BLaER1 treated with 17β-estradiol and CSF1 and Interleukin-3, amounts not matched to agents 10 nM and 100 nM (cell line): ENCODE measurements around the gene ERGIC2.

Experiments
- H3K27ac ChIP-seq, 11 experiments: shearing (Covaris generic); formaldehyde crosslinking; 2 replicates each; pipeline ENCODE4 v1.8.1; 2022
- H3K27me3 ChIP-seq, 11 experiments: shearing (Covaris generic); formaldehyde crosslinking; 2 replicates each; pipeline ENCODE4 v1.8.1; 2022
- H3K36me3 ChIP-seq, 11 experiments: shearing (Covaris generic); formaldehyde crosslinking; 2 replicates each; pipeline ENCODE4 v1.8.1; 2022
- H3K4me1 ChIP-seq, 10 experiments: shearing (Covaris generic); formaldehyde crosslinking; 2 replicates each; pipeline ENCODE4 v1.8.1; 2022
- H3K4me2 ChIP-seq, 11 experiments: shearing (Covaris generic); formaldehyde crosslinking; 2 replicates each; pipeline ENCODE4 v1.8.1; 2022
- H3K4me3 ChIP-seq, 10 experiments: shearing (Covaris generic); formaldehyde crosslinking; 2 replicates each; pipeline ENCODE4 v1.8.1; 2022
- H3K9ac ChIP-seq, 11 experiments: shearing (Covaris generic); formaldehyde crosslinking; 2 replicates each; pipeline ENCODE4 v1.8.1; 2022
- H3K9me3 ChIP-seq, 11 experiments: shearing (Covaris generic); formaldehyde crosslinking; replicated peaks in 1 of 11; 2 replicates each; pipeline ENCODE4 v1.8.1; 2022
- H4K20me1 ChIP-seq, 11 experiments: shearing (Covaris generic); formaldehyde crosslinking; 2 replicates each; pipeline ENCODE4 v1.8.1; 2022
- Cebpa-rat ChIP-seq, 11 experiments: shearing (Covaris generic); IDR thresholded peaks; 2 replicates each; pipeline ENCODE4 v1.8.1; 2022

Gene ERGIC2

DNA sequence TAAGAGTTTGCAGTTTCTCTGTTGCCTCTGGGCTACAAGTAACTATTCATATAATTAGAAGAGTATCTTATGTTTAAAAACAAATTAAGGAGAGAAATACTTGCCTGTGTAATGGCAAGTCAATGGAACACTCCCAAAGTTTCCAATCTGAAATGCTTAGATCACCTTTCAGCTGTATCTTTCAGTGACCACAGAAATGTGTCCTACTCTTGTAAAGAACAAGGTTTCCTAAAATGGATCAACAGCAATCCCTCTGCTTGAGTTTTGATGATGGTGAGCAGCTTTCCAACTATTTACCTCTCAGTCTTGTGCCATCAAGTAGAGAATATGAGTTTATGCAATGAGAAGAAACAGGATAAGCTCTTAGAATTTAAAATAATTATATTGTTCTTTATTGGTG is 92.9 kb downstream of the ERGIC2 start:
- no peaks in the 10 kb centered on the region for H4K20me1 ChIP-seq
- no peak overlapping the region for H3K4me3 ChIP-seq
- H3K4me1 ChIP-seq, result peaks cover 0 to 20% (median 5%) of the 10 kb centered on the region in 10 experiments; a peak in 7 of 20 replicates
- peaks cover 7 to 31% (median 19%) of the 10 kb centered on the region in 11 experiments; a peak in 19 of 22 replicates for H3K9me3 ChIP-seq
- no peak overlapping the region for H3K4me2 ChIP-seq
- no peaks in the 10 kb centered on the region for H3K27me3 ChIP-seq
- no peak overlapping the region for H3K27ac ChIP-seq
- TF ChIP-seq Cebpa-rat (IDR thresholded peaks at IDR 0.05), result no peak
- H3K36me3 ChIP-seq, result peaks cover 0 to 15% (median 0%) of the 10 kb centered on the region in 11 experiments; a peak in 5 of 22 replicates
- H3K9ac ChIP-seq, result no peak overlapping the region

DNA sequence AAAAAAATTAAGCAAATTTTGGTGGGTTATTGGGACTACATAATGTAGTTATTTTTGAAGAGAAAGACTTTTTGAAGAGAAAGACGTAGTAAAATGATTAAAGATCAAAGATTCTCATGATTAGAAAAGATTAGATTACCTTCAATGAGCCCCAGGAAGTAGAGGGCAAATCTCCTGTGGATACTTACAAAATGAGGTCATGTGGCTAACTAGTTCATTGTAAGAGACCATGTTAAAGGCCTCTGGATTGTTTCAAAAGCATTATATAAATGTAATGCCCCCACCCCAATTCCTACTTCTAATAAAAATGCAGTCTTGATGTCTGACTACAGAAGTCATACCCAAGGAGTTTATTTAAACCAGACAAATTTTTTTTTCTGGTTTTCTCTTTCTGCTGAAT is 93.3 kb downstream of the ERGIC2 start:
- no peak for TF ChIP-seq Cebpa-rat (IDR thresholded peaks at IDR 0.05)
- H3K36me3 ChIP-seq, result peaks cover 0 to 15% (median 0%) of the 10 kb centered on the region in 11 experiments; a peak in 5 of 22 replicates

More for the DNA sequence above, 93.3 kb downstream of the ERGIC2 start:
- H3K9ac ChIP-seq, result no peak overlapping the region
- H4K20me1 ChIP-seq, result no peaks in the 10 kb centered on the region
- H3K27ac ChIP-seq, result no peak overlapping the region
- no peak overlapping the region for H3K4me2 ChIP-seq
- H3K4me1 ChIP-seq, result peaks cover 2 to 24% (median 7%) of the 10 kb centered on the region in 10 experiments; a peak in 15 of 20 replicates
- peaks cover 7 to 31% (median 19%) of the 10 kb centered on the region in 11 experiments; a peak in 19 of 22 replicates for H3K9me3 ChIP-seq
- no peaks in the 10 kb centered on the region for H3K27me3 ChIP-seq
- no peak overlapping the region for H3K4me3 ChIP-seq
